ENCODE measurements around the gene SLC27A2. TPM values are rescaled to one million over a fixed set of nuclear protein-coding genes. Genes with fewer than 3 reads are reported as not detected.

SLC27A2 gene
- total RNA-seq, 1 experiment from 2014 or later, result 7.0 TPM

GRCh38 chr15:50247819-50248655, 66.0 kb downstream of the SLC27A2 start:
- Histone ChIP-seq H3K9me3 (ENCODE audit: control insufficient read depth, low read depth, low read length) (no peaks in the 10 kb centered on the region), H3K79me1 (ENCODE audit: insufficient read depth, low read depth, low read length, poor library complexity, severe bottlenecking) (no peaks in the 10 kb centered on the region), H3K23me2 (ENCODE audit: insufficient read length, low read depth, low read length, poor library complexity, severe bottlenecking) (no peaks in the 10 kb centered on the region), H3K4ac (ENCODE audit: low read depth, low read length) (no peak overlapping the region), H4K5ac (ENCODE audit: insufficient read length, low read depth, low read length) (no peak overlapping the region), H3K9ac (ENCODE audit: extremely low read depth, insufficient read length, low read length) (no peak overlapping the region), H3K79me2 (ENCODE audit: insufficient read depth, low read length) (no peaks in the 10 kb centered on the region), H3K27me3 (ENCODE audit: insufficient read depth, low read length) (no peaks in the 10 kb centered on the region), H3K4me2 (ENCODE audit: insufficient read depth, insufficient read length, low read length) (no peak overlapping the region), H3K56ac (ENCODE audit: insufficient read length, low read depth, low read length) (no peak overlapping the region), H2BK5ac (ENCODE audit: insufficient read length, low read length) (no peak overlapping the region), H3K18ac (ENCODE audit: insufficient read length, low read depth, low read length) (no peak overlapping the region), H3K27ac (ENCODE audit: insufficient read length, low read depth, low read length) (no peak overlapping the region), H2BK20ac (ENCODE audit: low read depth, low read length, poor library complexity, severe bottlenecking) (no peak overlapping the region), H3K4me1 (ENCODE audit: insufficient read depth, low read length) (no peaks in the 10 kb centered on the region), H2AK5ac (ENCODE audit: insufficient read length, low read length) (no peak overlapping the region), H3T11ph (ENCODE audit: low read length) (no peak overlapping the region), H2BK120ac (ENCODE audit: low read depth, low read length, poor library complexity, severe bottlenecking) (no peak overlapping the region), H2AFZ (ENCODE audit: low read length) (no peak overlapping the region), H2BK12ac (ENCODE audit: insufficient read length, low read depth, low read length) (no peak overlapping the region), H4K20me1 (ENCODE audit: control insufficient read depth, insufficient read depth, insufficient read length) (no peaks in the 10 kb centered on the region), H3K14ac (ENCODE audit: insufficient read depth, low read length) (no peak overlapping the region), H2BK15ac (ENCODE audit: low read depth, low read length) (no peak overlapping the region), H4K91ac (ENCODE audit: insufficient read length, low read depth, low read length) (no peak overlapping the region), H4K8ac (replicated peaks; ENCODE audit: insufficient read length, low read depth, low read length) (no peak overlapping the region), H3K23ac (ENCODE audit: insufficient read length, low read depth, low read length) (no peak overlapping the region)
- Mint-ChIP-seq H3K36me3 (ENCODE audit: insufficient read depth in 1 of 3, low read depth in 3 of 3) (no peaks in the 10 kb centered on the region), H3K4me1 (peaks cover 4 to 6% of the 10 kb centered on the region in 2 experiments; a peak in 3 of 4 replicates), H3K4me3 (no peak overlapping the region), H3K27ac (no peak overlapping the region; a peak in 1 of 7 replicates), H3K27me3 (ENCODE audit: low read depth) (peaks cover 3% of the 10 kb centered on the region), H3K9me3 (no peaks in the 10 kb centered on the region)
- no CpG with 5 or more reads among the region's 14 CpGs for WGBS (ENCODE audit: extremely low coverage, insufficient read length, low lambda C conversion rate)
- TF ChIP-seq CTCF (conservative IDR thresholded peaks at IDR 0.05), result no peak
- no peak for DNase-seq

All from H9 (cell line).